Subcutaneous preadipocyte (primary cell): ENCODE data around the gene C4BPB. TPM values are rescaled to one million over a fixed set of nuclear protein-coding genes. Genes with fewer than 3 reads are reported as not detected.

Source experiments
- total RNA-seq: library from RNA; depleted of rRNA; stranded (reverse); fragments of >200 nt; gene quantifications from 2 replicates; pipeline ENCODE4 v1.2.3, GENCODE V29; 2012

Gene C4BPB, protein sequence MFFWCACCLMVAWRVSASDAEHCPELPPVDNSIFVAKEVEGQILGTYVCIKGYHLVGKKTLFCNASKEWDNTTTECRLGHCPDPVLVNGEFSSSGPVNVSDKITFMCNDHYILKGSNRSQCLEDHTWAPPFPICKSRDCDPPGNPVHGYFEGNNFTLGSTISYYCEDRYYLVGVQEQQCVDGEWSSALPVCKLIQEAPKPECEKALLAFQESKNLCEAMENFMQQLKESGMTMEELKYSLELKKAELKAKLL
- not detected in 2 replicates for total RNA-seq

DNA sequence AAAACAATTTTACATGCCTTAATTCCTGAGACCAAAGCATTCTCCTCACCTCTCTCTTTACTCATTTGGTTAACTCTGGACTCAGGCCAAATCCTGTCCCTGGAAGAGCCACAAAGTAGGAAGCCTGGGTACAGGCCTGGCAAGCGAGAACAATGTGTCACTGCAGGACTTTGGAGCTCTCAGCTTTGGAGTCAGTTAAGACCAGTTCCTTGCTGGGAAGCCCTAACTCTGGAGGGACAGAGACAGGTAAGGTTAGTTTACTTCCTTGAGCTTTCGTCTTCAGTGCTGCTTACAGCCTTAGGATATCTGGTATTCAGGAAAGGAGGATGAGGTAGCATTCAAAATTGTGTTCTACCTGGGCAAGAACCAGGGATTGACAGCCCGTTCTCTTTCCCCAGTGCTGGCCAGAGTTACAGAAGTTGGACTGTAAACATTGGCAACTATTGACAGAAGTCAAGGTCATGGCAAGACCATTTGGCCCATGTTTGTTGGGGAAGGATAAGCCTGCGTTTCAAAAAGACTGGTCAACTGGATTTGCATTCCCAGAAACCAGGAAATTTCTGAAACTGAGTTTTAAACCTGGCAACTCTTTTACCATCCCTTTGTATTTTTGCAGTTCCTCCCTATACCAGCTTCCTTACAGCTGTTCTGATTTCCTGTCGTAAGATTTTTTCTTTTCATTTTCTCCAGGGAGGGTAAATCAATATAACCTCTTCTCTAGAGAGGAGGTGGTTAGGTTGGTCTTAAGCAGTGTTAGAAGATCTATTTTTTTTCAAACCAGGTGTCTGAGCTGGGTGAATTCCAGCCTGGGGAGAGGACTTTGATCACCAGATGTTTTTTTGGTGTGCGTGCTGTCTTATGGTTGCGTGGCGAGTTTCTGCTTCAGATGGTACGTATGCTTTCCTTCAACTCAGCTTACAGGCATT, at the start of gene C4BPB:
Gene C4BPB, plus strand, starts transcription at position 160 of the 926 bp plus-strand sequence. Its CDS starts 672 bp downstream, at position 832.

GRCh38 chr1:207051191-207051943, 37.3 kb upstream of the C4BPB start, which contains the start of gene YOD1:
Gene YOD1, minus strand, starts transcription at chr1:207051208. Its CDS starts 178 bp downstream, at chr1:207051030.

DNA sequence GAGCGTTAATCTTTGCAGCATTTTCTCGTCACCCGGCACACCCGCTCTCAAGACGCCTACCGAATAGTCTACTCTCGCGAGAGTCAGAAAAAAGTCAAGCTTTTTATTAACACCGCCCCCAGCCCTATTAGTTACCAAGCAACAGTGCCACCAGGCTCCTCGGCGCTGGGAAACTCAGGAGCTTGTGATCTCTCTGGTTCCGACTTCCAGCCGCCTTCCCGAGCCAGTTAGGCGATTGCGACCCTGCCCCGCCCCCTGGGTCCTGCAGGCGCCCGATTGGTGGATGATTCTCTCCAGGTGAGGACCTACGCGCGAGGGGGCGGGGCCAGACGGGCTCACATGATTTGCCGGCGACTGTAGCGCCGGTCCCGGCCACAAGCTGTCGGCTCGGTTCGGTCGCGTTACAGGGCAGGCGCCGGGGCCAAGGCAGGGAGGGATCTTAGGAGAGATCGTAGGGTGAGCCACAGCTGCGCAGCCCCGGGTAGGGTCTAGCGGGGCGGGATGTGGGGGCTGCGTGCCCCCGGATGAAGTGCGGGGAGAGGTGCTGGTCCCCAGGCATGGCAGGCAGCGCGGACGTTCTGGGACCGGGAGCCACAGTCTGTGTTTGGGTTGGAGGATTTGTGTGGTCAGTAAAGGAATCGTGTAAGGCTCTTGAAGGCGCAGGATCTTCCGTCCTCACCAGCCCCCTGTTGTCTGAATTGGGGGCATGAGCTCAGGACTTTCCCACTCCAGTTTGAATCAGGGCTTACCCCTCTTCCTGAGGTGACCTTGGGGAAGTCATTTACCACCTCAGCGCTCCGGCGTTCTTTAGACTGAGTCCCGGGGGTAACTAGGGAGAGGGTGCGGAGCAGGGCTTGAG, 35.5 kb upstream of the C4BPB start, which contains the start of gene PFKFB2:
Gene PFKFB2, plus strand, starts transcription at position 365 of the 859 bp plus-strand sequence. CDS start 1,443 bp downstream, outside the sequence.

GRCh38 chr1:207103892-207104373, 15.3 kb downstream of the C4BPB start, which contains the start of gene C4BPA:
Gene C4BPA, plus strand, starts transcription at chr1:207104233. Its CDS starts 8,793 bp downstream, at chr1:207113026.

Other genes starting within 250 kb of the C4BPB start
- gene IL20, start 223.2 kb upstream of the C4BPB start, total RNA-seq, result not detected in 2 replicates
- not detected in 2 replicates for gene IL24, start 191.4 kb upstream of the C4BPB start, total RNA-seq
- not detected in 2 replicates for gene FCMR, start 166.9 kb upstream of the C4BPB start, total RNA-seq
- gene PIGR, start 142.4 kb upstream of the C4BPB start, total RNA-seq, result not detected in 2 replicates
- gene FCAMR, start 118.4 kb upstream of the C4BPB start, total RNA-seq, result not detected in 2 replicates
- gene C1orf116, start 56.1 kb upstream of the C4BPB start, total RNA-seq, result under 0.01 TPM in 1 of 2 replicates, not detected in the other
- 4.8 and 6.3 TPM in 2 replicates for gene YOD1, start 37.7 kb upstream of the C4BPB start, total RNA-seq
- 2.5 and 3.3 TPM in 2 replicates for gene PFKFB2, start 35.6 kb upstream of the C4BPB start, total RNA-seq
- gene C4BPA, start 15.4 kb downstream of the C4BPB start, total RNA-seq, result not detected in 2 replicates
- gene CD55, start 232.8 kb downstream of the C4BPB start, total RNA-seq, result 33.8 and 50.4 TPM in 2 replicates